HG02938 (cell line): ENCODE measurements around the gene MUC6.
"Not testable (repeated sequence)": the region's sequence is repeated elsewhere in the genome, so short reads cannot be mapped to it uniquely, and the experiment has no call there.

Experiments
- ATAC-seq: cut with Tn5 transposase; IDR thresholded peaks from one replicate; pipeline ENCODE4 v1.9.1; 2021; ENCODE audit warnings: mild to moderate bottlenecking, moderate library complexity; ENCODE audit not compliant: unreplicated experiment

The MUC6 gene

GRCh38 chr11:1025410-1026162 is 10.9 kb downstream of the MUC6 start:
- ATAC-seq = no peak

GRCh38 chr11:1024597-1025409 is 11.7 kb downstream of the MUC6 start:
- ATAC-seq = no peak

- ATAC-seq = no peak
These were observed 12.5 kb downstream of the MUC6 start for GRCh38 chr11:1023811-1024596.

GRCh38 chr11:1022908-1023810 is 13.4 kb downstream of the MUC6 start:
- no peak for ATAC-seq

- ATAC-seq = no peak
These were observed 14.1 kb downstream of the MUC6 start for GRCh38 chr11:1022411-1022810.

- ATAC-seq = no peak
These were observed 16.2 kb downstream of the MUC6 start for GRCh38 chr11:1020211-1020905.

- ATAC-seq = no peak
These were observed 17.1 kb downstream of the MUC6 start for GRCh38 chr11:1019321-1019910.

GRCh38 chr11:1018091-1018490 is 18.4 kb downstream of the MUC6 start:
- no peak for ATAC-seq

GRCh38 chr11:1017269-1018005 is 19.1 kb downstream of the MUC6 start:
- ATAC-seq = no peak

GRCh38 chr11:1016610-1017126 is 19.9 kb downstream of the MUC6 start:
- ATAC-seq = not testable (repeated sequence)

- no peak for ATAC-seq
These were observed 20.5 kb downstream of the MUC6 start for GRCh38 chr11:1015826-1016545.

- ATAC-seq = no peak
These were observed 21.5 kb downstream of the MUC6 start for GRCh38 chr11:1015064-1015463.

- no peak for ATAC-seq
These were observed 22.2 kb downstream of the MUC6 start for GRCh38 chr11:1014276-1014675.

- ATAC-seq = no peak
These were observed 22.9 kb downstream of the MUC6 start for GRCh38 chr11:1013631-1013935.

- ATAC-seq = no peak
These were observed 23.5 kb downstream of the MUC6 start for GRCh38 chr11:1012740-1013630.

- no peak for ATAC-seq
These were observed 24.2 kb downstream of the MUC6 start for GRCh38 chr11:1012291-1012690.

- no peak for ATAC-seq
These were observed 25.2 kb downstream of the MUC6 start for GRCh38 chr11:1011320-1011698.
